Measurements from ENCODE around the gene NCAM1.

NCAM1 gene

GRCh38 chr11:113243696-113244095, 282.5 kb downstream of the NCAM1 start:
- TF ChIP-seq CTCF (IDR thresholded peaks at IDR 0.05): no peak

DNA sequence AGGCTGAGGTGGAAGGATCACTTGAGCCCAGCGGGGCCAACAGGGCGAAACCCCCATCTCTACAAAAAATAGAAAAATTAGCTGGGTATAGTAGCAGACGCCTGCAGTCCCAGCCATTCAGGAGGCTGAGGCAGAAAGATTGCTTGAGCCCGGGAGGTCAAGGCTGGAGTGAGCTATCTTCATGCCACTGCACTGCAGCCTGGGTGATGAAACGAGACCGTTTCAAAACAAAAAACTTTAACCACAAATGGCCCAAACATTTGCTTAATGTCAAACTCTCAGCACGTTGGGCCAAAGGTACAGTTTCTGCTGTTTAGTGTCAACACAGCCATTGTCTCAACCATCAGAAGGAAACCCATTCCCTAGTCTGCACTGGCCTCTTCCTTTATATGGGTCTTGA, 284.0 kb downstream of the NCAM1 start:
- TF ChIP-seq CTCF (IDR thresholded peaks at IDR 0.05): no peak

DNA sequence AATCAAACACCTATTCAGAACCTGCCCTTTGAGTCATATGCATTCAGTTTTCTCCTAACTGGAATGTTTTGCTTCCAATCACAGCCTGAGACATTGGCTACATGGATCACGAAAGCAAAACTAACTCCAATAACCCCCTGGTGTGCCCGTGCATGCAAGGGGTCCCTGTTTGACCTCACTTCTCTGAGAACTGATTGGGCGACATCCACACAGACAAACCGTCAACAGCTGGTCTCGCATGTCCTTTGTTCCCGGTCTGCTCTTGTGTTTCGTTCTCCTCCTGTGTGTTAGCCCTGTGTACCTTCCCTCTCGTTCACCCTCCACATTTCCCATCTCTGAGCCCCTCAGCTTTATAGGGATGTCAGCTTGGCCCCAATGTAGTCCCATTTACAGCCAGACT, 286.0 kb downstream of the NCAM1 start:
- TF ChIP-seq CTCF (IDR thresholded peaks at IDR 0.05): no peak

DNA sequence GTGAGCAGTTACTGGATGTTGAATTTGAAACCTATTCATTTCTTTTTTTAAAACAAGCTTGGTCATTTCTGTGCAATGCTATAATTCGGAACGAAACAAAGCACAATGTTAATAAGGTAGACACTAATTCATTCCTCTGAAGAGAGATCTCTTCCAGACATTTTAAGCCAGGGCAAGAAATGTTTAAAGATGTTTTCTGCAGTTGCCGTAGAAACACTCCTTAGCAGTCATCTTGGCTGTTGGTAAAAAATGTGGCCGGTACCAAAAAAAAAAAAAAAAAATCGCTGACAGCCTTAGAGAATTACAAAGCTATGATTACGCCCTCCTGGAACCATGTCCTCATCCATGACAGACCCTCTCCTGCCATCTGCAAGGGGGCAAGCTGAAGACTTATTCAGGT, 286.7 kb downstream of the NCAM1 start:
- TF ChIP-seq CTCF (IDR thresholded peaks at IDR 0.05): no peak

GRCh38 chr11:113248702-113249490, 287.7 kb downstream of the NCAM1 start:
- TF ChIP-seq CTCF (IDR thresholded peaks at IDR 0.05): no peak

DNA sequence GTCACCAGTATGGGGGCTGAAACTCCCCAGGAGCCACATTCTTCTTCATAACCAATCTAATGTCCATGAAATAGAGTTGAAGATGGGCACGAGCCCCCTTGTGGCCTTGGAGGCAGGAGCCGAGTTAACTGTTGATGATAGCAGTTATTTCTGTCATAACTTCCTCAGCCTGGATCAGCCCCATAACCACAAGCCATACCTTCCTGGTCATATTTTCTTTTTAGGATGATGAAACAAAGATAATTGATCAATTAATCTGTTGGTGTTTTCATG, 288.2 kb downstream of the NCAM1 start:
- TF ChIP-seq CTCF (IDR thresholded peaks at IDR 0.05): 0 out of 2 replicates have a peak, but pooled peaks have one; percentile 11

DNA sequence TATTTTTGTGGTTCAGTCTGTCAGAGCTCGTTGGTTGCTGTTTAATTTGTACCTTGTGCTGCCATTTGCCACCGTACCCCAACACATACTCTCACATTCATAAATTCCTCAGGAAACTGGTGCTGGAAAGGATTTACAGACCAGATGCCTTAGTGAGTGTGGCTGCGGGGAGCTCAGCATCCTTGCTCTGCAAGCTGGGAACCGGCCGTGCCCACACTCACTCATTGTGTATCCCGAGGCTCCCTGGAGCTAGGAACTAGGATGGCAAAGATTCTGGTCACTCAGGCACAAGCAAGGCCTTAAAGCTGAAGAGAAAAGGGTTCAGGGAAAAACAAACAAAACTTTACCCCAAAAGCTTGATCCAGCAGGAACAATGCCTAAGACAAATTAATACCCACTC, 288.6 kb downstream of the NCAM1 start:
- TF ChIP-seq CTCF (IDR thresholded peaks at IDR 0.05): no peak

DNA sequence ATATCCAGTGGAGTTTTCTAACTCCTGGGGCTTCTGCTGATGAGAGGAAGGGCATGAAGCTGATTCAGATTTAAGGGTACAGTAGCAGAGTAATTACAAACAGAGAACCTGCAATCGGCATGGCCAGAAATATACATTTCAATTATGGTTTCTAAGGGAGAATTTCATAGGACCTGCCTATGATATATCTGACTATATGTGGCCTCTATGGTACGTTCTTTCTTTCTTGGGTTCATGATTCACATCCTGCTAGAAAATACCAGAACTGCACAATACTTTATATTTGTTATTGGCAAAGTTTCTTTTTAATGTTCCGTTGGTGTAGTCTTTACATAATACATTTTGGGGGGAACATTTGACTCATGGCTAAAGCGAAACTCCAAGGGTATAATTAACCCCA, 290.1 kb downstream of the NCAM1 start:
- TF ChIP-seq CTCF (IDR thresholded peaks at IDR 0.05): no peak
